Endodermal cell (in vitro differentiated cells): ENCODE results near the gene GPHN. TPM values are rescaled to one million over a fixed set of nuclear protein-coding genes. Genes with fewer than 3 reads are reported as not detected.

Experiments used
- DNase-seq: peaks from one replicate; pipeline ENCODE4 v3.0.0-alpha.2; 2017
- H3K27ac ChIP-seq: 2 replicates; pipeline ENCODE4 v1.5.1; 2013; ENCODE audit warnings: mild to moderate bottlenecking, low read depth, low read length, moderate library complexity
- H3K27me3 ChIP-seq: 2 replicates; pipeline ENCODE4 v1.6.1; 2013; ENCODE audit warnings: mild to moderate bottlenecking, low read length, moderate library complexity; ENCODE audit not compliant: insufficient read depth, control insufficient read depth, poor library complexity, severe bottlenecking
- H3K36me3 ChIP-seq: 2 replicates; pipeline ENCODE4 v1.7.0; 2013; ENCODE audit warnings: mild to moderate bottlenecking, low read length, moderate library complexity; ENCODE audit not compliant: control insufficient read depth, insufficient read depth
- H3K4me1 ChIP-seq: one replicate; pipeline ENCODE4 v1.7.0; 2013; ENCODE audit warnings: low read length; ENCODE audit not compliant: control insufficient read depth, insufficient read depth
- H3K4me3 ChIP-seq: 2 replicates; pipeline ENCODE4 v1.5.1; 2013; ENCODE audit warnings: mild to moderate bottlenecking, low read length, moderate library complexity
- H3K9ac ChIP-seq: 2 replicates; pipeline ENCODE4 v1.6.1; 2013; ENCODE audit warnings: mild to moderate bottlenecking, low read length, moderate library complexity; ENCODE audit not compliant: poor library complexity, severe bottlenecking; ENCODE audit errors: extremely low read depth
- H3K9me3 ChIP-seq: 2 replicates; pipeline ENCODE4 v1.6.1; 2013; ENCODE audit warnings: mild to moderate bottlenecking, low read length, moderate library complexity; ENCODE audit not compliant: control insufficient read depth
- H3K27ac Mint-ChIP-seq: 2 replicates; pipeline ENCODE4 v1.8.0; 2020; ENCODE audit warnings: mixed read lengths
- H3K27me3 Mint-ChIP-seq: 2 replicates; pipeline ENCODE4 v1.8.0; 2021; ENCODE audit warnings: mild to moderate bottlenecking, mixed read lengths; ENCODE audit not compliant: insufficient read depth
- H3K36me3 Mint-ChIP-seq: 2 replicates; pipeline ENCODE4 v1.8.0; 2020; ENCODE audit warnings: low read depth, mixed read lengths
- H3K4me1 Mint-ChIP-seq: 2 replicates; pipeline ENCODE4 v1.8.0; 2020; ENCODE audit warnings: mixed read lengths
- H3K4me3 Mint-ChIP-seq: 2 replicates; pipeline ENCODE4 v1.8.0; 2020; ENCODE audit warnings: mild to moderate bottlenecking, moderate library complexity, mixed read lengths
- H3K9me3 Mint-ChIP-seq: 2 replicates; pipeline ENCODE4 v1.8.0; 2020; ENCODE audit warnings: mild to moderate bottlenecking, mixed read lengths
- CTCF ChIP-seq: fragments of 200-600 bp; sonication (generic); conservative IDR thresholded peaks from 2 replicates; pipeline ENCODE4 v1.5.0; 2021; ENCODE audit warnings: antibody characterized with exemption, mild to moderate bottlenecking
- WGBS, 2 experiments: methylation state at CpG; one replicate each; pipeline versions ENCODE4 v1.1.5 to v1.1.7; 2013; ENCODE audit warnings: missing lambda C conversion rate in 2 of 2, mixed read lengths in 1 of 2; ENCODE audit not compliant: insufficient coverage in 1 of 2, insufficient read length in 1 of 2; 5-methylcytosine and 5-hydroxymethylcytosine counted together
- total RNA-seq, 2 donors: library from RNA; stranded (reverse); fragmentation: NEBNext Ultra II Directional in 1 of 2; extraction: Animal tissue kit (Norgen Biotek cat#: 25700) in 1 of 2; gene quantifications; 2 replicates in 1 of 2; 3 replicates in 1 of 2; pipeline ENCODE4 v1.2.1, GENCODE V29; 2021

GPHN gene
- total RNA-seq, 2 donors from 2014 or later: 12.4 to 15.0 TPM

- Mint-ChIP-seq H3K4me3 (no peak overlapping the region), H3K27ac (no peak overlapping the region), H3K4me1 (peaks cover 4% of the 10 kb centered on the region), H3K36me3 (no peaks in the 10 kb centered on the region), H3K9me3 (peaks cover 6% of the 10 kb centered on the region), H3K27me3 (peaks cover 34% of the 10 kb centered on the region)
- H3K9me3 ChIP-seq: no peaks in the 10 kb centered on the region
- H3K4me3 ChIP-seq: no peak overlapping the region
- no peak for DNase-seq
- TF ChIP-seq CTCF: no peak
- peaks cover 21% of the 10 kb centered on the region for H3K27me3 ChIP-seq
- WGBS, 2 experiments: 93 to 96% methylated on average over 2 of the region's 2 CpGs
- no peaks in the 10 kb centered on the region for H3K4me1 ChIP-seq
- H3K9ac ChIP-seq: no peak overlapping the region
- H3K27ac ChIP-seq: no peak overlapping the region
- no peaks in the 10 kb centered on the region for H3K36me3 ChIP-seq
Measured at GRCh38 chr14:66514213-66514612, 6.3 kb downstream of the GPHN start.

DNA sequence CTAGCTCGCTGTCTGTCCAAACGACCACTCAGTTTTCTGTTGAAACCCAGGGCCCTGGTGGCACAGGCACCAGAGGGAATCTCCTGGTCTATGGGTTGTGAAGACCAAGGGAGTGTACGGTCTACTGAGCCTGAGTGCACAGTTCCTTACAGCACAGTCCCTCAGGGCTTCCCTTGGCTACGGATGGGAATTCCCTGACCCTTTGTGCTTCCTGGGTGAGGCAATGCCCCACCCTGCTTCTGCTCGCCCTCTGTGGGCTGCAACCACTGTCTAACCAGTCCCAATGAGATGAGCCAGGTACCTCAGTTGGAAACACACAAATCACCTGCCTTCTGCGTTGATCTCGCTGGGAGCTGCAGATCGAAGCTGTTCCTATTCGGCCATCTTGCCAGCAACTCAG, 22.6 kb downstream of the GPHN start:
- H3K9me3 Mint-ChIP-seq: no peaks in the 10 kb centered on the region
- no peaks in the 10 kb centered on the region for H3K36me3 Mint-ChIP-seq
- H3K4me1 Mint-ChIP-seq: peaks cover 2% of the 10 kb centered on the region
- Histone ChIP-seq H3K4me3 (no peak overlapping the region), H3K27ac (no peak overlapping the region), H3K9me3 (peaks cover 7% of the 10 kb centered on the region), H3K27me3 (no peaks in the 10 kb centered on the region), H3K9ac (no peak overlapping the region), H3K36me3 (no peaks in the 10 kb centered on the region), H3K4me1 (no peaks in the 10 kb centered on the region)
- 91 to 94% methylated on average over 9 of the region's 9 CpGs for WGBS, 2 experiments
- no peak for TF ChIP-seq CTCF
- no peak overlapping the region for H3K27ac Mint-ChIP-seq
- H3K4me3 Mint-ChIP-seq: no peak overlapping the region
- no peaks in the 10 kb centered on the region for H3K27me3 Mint-ChIP-seq
- DNase-seq: no peak

GRCh38 chr14:66539034-66539433, 31.1 kb downstream of the GPHN start:
- no peaks in the 10 kb centered on the region for H3K36me3 Mint-ChIP-seq
- no peaks in the 10 kb centered on the region for H3K9me3 Mint-ChIP-seq
- Histone ChIP-seq H3K27ac (no peak overlapping the region), H3K4me3 (no peak overlapping the region), H3K27me3 (no peaks in the 10 kb centered on the region), H3K9ac (no peak overlapping the region), H3K36me3 (no peaks in the 10 kb centered on the region), H3K9me3 (peaks cover 14% of the 10 kb centered on the region), H3K4me1 (no peaks in the 10 kb centered on the region)
- peak overlapping the region; percentile 53 for H3K27ac Mint-ChIP-seq
- peaks cover 5% of the 10 kb centered on the region for H3K4me1 Mint-ChIP-seq
- H3K4me3 Mint-ChIP-seq: no peak overlapping the region
- 73% methylated on average over 3 of the region's 3 CpGs; no CpG with 5 or more reads in 1 of the 2 experiments for WGBS, 2 experiments
- no peak for TF ChIP-seq CTCF
- DNase-seq: no peak
- H3K27me3 Mint-ChIP-seq: no peaks in the 10 kb centered on the region
